Thoracic aorta (tissue), 2 donors: ENCODE results near the gene GUCY1A1. TPM values are rescaled to one million over a fixed set of nuclear protein-coding genes. Genes with fewer than 3 reads are reported as not detected.

Source experiments
- ATAC-seq: fragments of 150-250 bp; one replicate; pipeline ENCODE4 v1.8.0; 2017; ENCODE audit warnings: low read depth; ENCODE audit not compliant: insufficient number of reproducible peaks, low FRiP score
- DNase-seq: peaks from one replicate; pipeline ENCODE4 v3.0.0-alpha.2; 2020; ENCODE audit warnings: low spot score
- H3K27ac ChIP-seq, 2 donors: fragments of 200-600 bp; sonication (generic); 1 replicate in 1 of 2; 2 replicates in 1 of 2; pipeline ENCODE4 v1.5.1; 2016; ENCODE audit warnings: mild to moderate bottlenecking in 2 of 2, moderate library complexity in 2 of 2
- H3K27me3 ChIP-seq: fragments of 200-600 bp; sonication (generic); replicated peaks from 2 replicates; pipeline ENCODE4 v1.6.0; 2016; ENCODE audit warnings: mild to moderate bottlenecking; ENCODE audit not compliant: insufficient read depth
- H3K36me3 ChIP-seq: fragments of 200-600 bp; sonication (generic); one replicate; pipeline ENCODE4 v1.5.1; 2016
- H3K4me1 ChIP-seq, 2 donors: fragments of 200-600 bp; sonication (generic); 1 replicate in 1 of 2; 2 replicates in 1 of 2; pipeline versions ENCODE4 v1.5.1 to v1.6.0; 2016; ENCODE audit warnings: low read depth in 2 of 2, mild to moderate bottlenecking in 1 of 2; ENCODE audit not compliant: control insufficient read depth in 1 of 2
- H3K4me3 ChIP-seq: fragments of 200-600 bp; sonication (generic); 2 replicates; pipeline ENCODE4 v1.5.1; 2016; ENCODE audit warnings: mild to moderate bottlenecking
- H3K9me3 ChIP-seq: fragments of 200-600 bp; sonication (generic); 2 replicates; pipeline ENCODE4 v1.5.1; 2016
- total RNA-seq, 2 donors: library from RNA; depleted of rRNA; stranded (reverse); fragments of >200 nt; gene quantifications; one replicate each; pipeline versions ENCODE4 v1.1.0 to v1.2.3, GENCODE V29; 2016
- TF ChIP-seq, protein P1 (sequence below): fragments of 200-600 bp; sonication (generic); IDR thresholded peaks from one replicate; pipeline ENCODE4 v1.5.1; 2019; ENCODE audit warnings: antibody characterized with exemption

Gene GUCY1A1
- total RNA-seq, 2 donors from 2014 or later: 110 to 135 TPM

DNA sequence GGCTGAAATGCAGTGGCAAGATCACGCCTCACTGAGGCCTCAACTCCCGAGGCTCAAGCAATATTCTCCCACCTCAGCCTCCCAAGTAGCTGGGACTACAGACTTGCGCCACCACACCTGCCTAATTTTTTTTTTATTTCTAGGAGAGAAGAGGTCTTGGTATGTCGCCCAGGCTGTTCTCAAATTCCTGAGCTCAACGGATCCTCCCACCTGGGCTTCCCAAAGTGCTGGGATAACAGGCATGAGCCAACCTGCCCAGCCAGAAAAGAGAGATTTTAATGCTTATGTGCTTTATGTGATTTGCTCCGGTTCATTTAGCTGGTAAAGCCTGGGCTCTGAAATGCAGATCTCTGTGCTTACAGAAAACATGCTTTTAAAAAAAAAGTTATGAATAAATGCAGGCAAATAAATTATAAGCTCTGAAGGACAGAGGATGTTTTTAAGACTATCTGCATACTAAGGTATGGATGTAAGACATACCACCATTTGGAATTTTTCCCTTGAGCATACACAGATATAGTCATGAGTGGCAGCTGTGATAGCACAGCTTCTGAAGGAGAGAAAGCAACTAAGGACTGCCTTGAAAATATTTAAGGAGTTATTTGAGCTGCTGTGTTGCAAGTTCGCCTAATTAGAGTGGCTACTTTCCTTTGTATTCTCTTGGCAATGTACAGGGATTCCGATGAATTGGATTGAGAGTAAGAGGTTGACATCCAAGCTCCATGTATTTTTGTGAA is 106.0 kb downstream of the GUCY1A1 start:
- DNase-seq (no peak), ATAC-seq (no peak)
- H3K36me3 ChIP-seq: no peaks in the 10 kb centered on the region
- no peak overlapping the region for H3K27ac ChIP-seq
- TF ChIP-seq, protein P1, sequence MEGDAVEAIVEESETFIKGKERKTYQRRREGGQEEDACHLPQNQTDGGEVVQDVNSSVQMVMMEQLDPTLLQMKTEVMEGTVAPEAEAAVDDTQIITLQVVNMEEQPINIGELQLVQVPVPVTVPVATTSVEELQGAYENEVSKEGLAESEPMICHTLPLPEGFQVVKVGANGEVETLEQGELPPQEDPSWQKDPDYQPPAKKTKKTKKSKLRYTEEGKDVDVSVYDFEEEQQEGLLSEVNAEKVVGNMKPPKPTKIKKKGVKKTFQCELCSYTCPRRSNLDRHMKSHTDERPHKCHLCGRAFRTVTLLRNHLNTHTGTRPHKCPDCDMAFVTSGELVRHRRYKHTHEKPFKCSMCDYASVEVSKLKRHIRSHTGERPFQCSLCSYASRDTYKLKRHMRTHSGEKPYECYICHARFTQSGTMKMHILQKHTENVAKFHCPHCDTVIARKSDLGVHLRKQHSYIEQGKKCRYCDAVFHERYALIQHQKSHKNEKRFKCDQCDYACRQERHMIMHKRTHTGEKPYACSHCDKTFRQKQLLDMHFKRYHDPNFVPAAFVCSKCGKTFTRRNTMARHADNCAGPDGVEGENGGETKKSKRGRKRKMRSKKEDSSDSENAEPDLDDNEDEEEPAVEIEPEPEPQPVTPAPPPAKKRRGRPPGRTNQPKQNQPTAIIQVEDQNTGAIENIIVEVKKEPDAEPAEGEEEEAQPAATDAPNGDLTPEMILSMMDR: no peak
- H3K27me3 ChIP-seq: no peaks in the 10 kb centered on the region
- H3K4me1 ChIP-seq: peaks cover 0 to under 1% of the 10 kb centered on the region in 2 donors
- no peak overlapping the region for H3K4me3 ChIP-seq
- no peaks in the 10 kb centered on the region for H3K9me3 ChIP-seq

DNA sequence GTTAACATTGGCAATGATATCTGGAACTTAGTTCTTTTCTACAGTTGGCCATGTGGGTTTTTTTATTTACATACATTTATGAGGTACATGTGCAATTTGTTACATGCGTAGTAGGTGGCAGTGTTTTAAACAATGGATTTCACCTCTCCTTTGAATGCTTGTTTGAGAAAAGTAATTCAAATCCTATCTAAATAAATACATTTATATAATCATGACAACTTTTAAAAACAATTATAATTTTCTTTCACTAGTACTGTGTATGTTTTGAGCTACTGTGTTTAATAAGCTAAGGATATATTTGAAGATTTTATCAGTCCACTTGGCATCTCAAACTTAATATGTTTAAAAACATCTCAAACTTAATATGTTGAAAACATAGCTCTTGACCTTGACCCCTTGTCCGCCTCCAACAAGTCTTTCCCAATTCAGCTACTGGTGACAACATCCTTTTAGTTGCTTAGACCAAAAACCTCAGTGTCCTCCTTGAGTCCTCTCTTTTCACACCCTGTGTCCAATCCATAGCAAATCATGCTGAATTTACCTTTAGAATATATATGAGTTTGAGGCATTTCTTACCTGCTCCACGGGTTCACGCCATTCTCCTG is 106.7 kb downstream of the GUCY1A1 start:
- Histone ChIP-seq H3K27me3 (no peaks in the 10 kb centered on the region), H3K4me3 (no peak overlapping the region), H3K4me1 (peaks cover 0 to 7% of the 10 kb centered on the region in 2 donors), H3K27ac (no peak overlapping the region), H3K9me3 (no peaks in the 10 kb centered on the region), H3K36me3 (no peaks in the 10 kb centered on the region)
- TF ChIP-seq, protein P1: no peak
- ATAC-seq (no peak), DNase-seq (no peak)

DNA sequence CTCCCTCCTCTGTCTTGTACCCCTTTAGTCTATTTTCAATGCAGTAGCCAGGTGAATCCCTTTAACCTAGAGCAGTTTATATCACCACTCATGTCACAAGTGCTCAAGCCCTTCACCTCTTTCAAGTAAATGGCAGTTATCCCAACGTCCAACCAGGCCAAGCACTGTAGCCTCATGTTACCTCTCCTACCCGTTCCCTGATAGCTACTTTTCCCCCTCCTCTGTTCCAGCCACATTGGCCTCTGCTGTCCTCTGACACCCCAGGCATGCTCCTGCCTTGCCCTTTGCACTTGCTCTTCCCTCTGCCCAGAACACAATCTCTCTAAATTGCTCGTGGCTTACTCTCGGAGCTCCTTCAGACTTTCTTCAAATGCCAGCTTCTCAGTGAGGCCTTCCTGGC is 107.4 kb downstream of the GUCY1A1 start:
- H3K9me3 ChIP-seq: no peaks in the 10 kb centered on the region
- H3K4me3 ChIP-seq: no peak overlapping the region
- DNase-seq (no peak), ATAC-seq (no peak)
- TF ChIP-seq, protein P1: no peak
- no peak overlapping the region for H3K27ac ChIP-seq
- H3K4me1 ChIP-seq: peaks cover 5 to 13% of the 10 kb centered on the region in 2 donors
- no peaks in the 10 kb centered on the region for H3K27me3 ChIP-seq
- H3K36me3 ChIP-seq: no peaks in the 10 kb centered on the region

DNA sequence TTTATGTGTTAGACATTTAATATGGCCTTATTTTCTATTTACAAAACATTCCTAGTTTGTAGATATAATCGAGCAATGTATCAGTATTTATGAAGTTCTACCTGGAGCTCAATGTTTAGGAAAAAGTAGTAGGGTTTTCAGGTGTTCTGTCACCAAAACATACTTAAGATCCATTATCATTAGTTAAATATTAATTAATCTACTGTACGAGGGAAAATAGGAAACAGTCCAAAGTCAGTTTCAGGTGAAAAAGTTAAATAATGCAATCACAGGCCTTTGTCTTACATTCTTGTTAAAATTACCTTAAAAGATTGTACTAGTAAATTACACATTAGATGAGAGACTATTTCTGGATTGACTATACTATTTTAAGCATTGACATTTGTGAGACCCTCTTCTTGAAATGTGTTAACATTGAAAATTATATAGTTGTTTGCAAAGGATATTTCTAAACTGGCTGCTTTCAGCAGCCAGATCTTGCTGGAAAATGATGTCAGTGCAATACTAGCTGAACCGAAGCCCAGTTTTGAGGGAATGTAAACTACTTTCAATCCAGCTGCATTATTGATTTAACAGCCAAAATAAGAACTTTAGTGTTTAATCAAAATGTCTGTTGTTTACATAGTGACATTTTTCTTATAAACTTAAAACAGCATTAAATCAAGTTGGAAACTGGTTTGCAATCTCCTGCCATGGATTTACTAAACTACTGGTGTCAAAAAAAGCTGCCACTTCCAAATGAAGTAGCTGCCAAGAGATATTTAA is 111.5 kb downstream of the GUCY1A1 start:
- H3K4me1 ChIP-seq: peaks cover 6 to 26% of the 10 kb centered on the region in 2 donors
- DNase-seq (no peak), ATAC-seq (no peak)
- no peaks in the 10 kb centered on the region for H3K36me3 ChIP-seq
- peak overlapping the region in 1 of 2 donors; percentile 31 for H3K27ac ChIP-seq
- no peaks in the 10 kb centered on the region for H3K27me3 ChIP-seq
- no peak overlapping the region for H3K4me3 ChIP-seq
- TF ChIP-seq, protein P1: no peak
- H3K9me3 ChIP-seq: no peaks in the 10 kb centered on the region

DNA sequence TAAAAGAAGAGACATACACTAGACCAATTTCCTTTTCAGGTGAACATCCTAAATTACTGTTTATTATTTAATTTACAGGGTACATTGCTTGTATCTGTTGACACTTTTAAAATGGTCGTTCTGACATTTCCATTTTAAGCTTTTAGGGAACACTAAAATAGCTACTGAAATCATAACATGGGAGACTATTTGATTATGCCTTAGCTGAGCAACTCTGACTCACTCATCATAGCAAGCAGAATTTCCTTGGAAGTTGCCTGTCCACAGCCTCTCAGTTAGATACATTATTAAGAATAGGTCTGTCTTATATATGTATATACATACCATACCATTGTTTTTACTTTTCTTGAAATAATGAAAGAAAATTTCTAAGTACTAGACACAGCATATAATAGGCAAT is 114.1 kb downstream of the GUCY1A1 start:
- Histone ChIP-seq H3K27ac (no peak overlapping the region), H3K4me1 (peaks cover 21 to 42% of the 10 kb centered on the region in 2 donors), H3K36me3 (no peaks in the 10 kb centered on the region), H3K4me3 (no peak overlapping the region), H3K27me3 (no peaks in the 10 kb centered on the region), H3K9me3 (no peaks in the 10 kb centered on the region)
- TF ChIP-seq, protein P1: no peak
- ATAC-seq (no peak), DNase-seq (no peak)
